ENCODE data around the gene GALNT18. TPM values are rescaled to one million over a fixed set of nuclear protein-coding genes. Genes with fewer than 3 reads are reported as not detected.

The GALNT18 gene
- total and polyA plus RNA-seq, 8 donors = 16.4 to 42.6 (median 23.0) TPM

DNA sequence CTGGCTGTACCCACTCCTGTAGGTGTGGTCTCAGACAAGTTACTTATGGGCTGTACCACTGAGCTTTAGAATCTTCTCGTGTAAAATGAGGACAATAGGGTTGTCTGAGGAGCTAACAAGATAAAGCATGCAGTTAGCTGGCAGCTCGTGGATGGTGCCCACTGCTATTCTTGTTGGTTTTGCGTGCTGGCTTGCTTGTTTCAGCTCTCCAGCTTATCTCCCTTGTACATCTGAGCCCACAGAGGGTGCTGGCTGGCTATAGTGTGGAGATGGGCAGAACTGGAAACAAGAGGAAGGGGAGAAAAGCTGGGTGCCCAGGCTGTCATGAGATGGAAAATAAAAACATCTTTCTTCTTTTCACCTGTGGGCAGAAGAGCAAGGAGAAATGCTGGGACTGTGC is 46.5 kb upstream of the GALNT18 start:
- intact Hi-C loops (cut with DNase I) = no loop called here

DNA sequence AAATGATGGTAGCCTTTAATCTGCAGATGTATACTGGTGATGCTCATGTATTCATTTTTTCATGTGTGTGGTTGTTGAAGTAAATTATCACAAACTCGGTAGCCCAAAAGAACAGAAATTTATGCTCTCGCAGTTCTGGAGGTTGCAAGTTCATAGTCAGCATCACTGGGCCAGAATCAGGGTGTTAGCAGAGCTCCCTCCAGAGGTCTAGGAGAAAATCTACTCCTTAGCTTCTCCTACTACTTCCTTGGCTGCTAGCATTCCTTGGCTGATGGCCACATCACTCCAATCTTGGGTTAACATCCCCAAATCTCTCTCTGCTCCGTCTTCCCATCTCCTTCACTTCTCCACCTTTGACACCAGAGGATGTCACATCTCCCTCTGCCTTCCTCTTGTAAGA is 45.3 kb upstream of the GALNT18 start:
- H3K4me1 ChIP-seq = no peaks in the 10 kb centered on the region
- no peak for DNase-seq
- no peaks in the 10 kb centered on the region for H3K36me3 ChIP-seq
- intact Hi-C loops (cut with DNase I) = no loop called here
- no peak overlapping the region for H3K4me3 ChIP-seq
- no peak for ATAC-seq
- H3K27ac ChIP-seq = no peak overlapping the region
- no peaks in the 10 kb centered on the region for H3K27me3 ChIP-seq
- TF ChIP-seq, protein P1, sequence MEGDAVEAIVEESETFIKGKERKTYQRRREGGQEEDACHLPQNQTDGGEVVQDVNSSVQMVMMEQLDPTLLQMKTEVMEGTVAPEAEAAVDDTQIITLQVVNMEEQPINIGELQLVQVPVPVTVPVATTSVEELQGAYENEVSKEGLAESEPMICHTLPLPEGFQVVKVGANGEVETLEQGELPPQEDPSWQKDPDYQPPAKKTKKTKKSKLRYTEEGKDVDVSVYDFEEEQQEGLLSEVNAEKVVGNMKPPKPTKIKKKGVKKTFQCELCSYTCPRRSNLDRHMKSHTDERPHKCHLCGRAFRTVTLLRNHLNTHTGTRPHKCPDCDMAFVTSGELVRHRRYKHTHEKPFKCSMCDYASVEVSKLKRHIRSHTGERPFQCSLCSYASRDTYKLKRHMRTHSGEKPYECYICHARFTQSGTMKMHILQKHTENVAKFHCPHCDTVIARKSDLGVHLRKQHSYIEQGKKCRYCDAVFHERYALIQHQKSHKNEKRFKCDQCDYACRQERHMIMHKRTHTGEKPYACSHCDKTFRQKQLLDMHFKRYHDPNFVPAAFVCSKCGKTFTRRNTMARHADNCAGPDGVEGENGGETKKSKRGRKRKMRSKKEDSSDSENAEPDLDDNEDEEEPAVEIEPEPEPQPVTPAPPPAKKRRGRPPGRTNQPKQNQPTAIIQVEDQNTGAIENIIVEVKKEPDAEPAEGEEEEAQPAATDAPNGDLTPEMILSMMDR (IDR thresholded peaks at IDR 0.05) = no peak
- no peaks in the 10 kb centered on the region for H3K9me3 ChIP-seq

More for the DNA sequence above, 46.5 kb upstream of the GALNT18 start:
- H3K27ac ChIP-seq = no peak overlapping the region
- no peaks in the 10 kb centered on the region for H3K27me3 ChIP-seq
- H3K4me1 ChIP-seq = no peaks in the 10 kb centered on the region
- TF ChIP-seq, protein P1 (IDR thresholded peaks at IDR 0.05) = no peak
- H3K36me3 ChIP-seq = no peaks in the 10 kb centered on the region
- no peak for ATAC-seq
- no peaks in the 10 kb centered on the region for H3K9me3 ChIP-seq
- no peak overlapping the region for H3K4me3 ChIP-seq
- no peak for DNase-seq

DNA sequence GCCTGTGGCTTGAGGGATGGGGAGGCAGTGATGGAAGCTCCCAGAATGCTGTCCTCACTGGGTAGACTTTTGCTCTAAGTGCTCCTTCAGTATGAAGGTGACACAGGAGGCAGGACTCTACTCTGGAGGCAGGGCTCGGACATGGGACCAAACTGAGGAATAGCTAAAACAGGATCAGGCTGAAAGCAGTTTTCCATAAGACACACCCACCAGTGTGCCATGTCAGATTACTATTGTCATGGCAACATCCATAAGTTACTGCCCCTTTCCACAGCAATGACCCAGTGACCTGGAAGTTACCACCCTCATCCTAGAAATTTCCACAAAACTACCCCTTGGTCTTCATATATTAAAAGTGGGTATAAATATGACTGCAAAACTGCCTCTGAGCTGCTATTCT is 43.6 kb upstream of the GALNT18 start:
- H3K4me1 ChIP-seq = no peaks in the 10 kb centered on the region
- no peaks in the 10 kb centered on the region for H3K36me3 ChIP-seq
- H3K27ac ChIP-seq = no peak overlapping the region
- ATAC-seq = no peak
- no peak for DNase-seq
- intact Hi-C loops (cut with DNase I) = no loop called here
- H3K9me3 ChIP-seq = no peaks in the 10 kb centered on the region
- no peaks in the 10 kb centered on the region for H3K27me3 ChIP-seq
- no peak overlapping the region for H3K4me3 ChIP-seq
- TF ChIP-seq, protein P1 (IDR thresholded peaks at IDR 0.05) = no peak

DNA sequence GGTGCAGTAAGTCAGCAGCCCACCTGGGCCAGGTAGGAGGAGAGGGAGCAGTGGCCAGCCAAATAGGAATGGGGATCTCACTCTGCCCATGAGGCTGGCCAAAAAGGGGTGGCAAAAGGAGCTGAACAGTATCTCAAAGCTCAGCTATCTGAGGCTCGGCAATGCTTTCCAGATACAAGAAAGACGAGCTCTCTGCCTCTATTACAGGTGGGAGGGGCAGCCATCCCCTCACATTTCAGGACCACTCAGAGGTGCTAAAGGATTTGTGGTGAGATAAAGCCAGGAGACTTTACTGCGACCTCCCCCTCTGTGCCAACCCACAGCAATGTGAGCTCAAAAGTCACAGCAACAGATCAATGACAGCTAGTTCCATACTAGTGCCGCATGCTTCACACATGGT is 42.1 kb upstream of the GALNT18 start:
- intact Hi-C loops (cut with DNase I) = no loop called here
- TF ChIP-seq, protein P1 (IDR thresholded peaks at IDR 0.05) = no peak
- no peak for DNase-seq
- H3K27ac ChIP-seq = no peak overlapping the region
- no peaks in the 10 kb centered on the region for H3K4me1 ChIP-seq
- H3K4me3 ChIP-seq = no peak overlapping the region
- no peaks in the 10 kb centered on the region for H3K9me3 ChIP-seq
- no peak for ATAC-seq
- no peaks in the 10 kb centered on the region for H3K36me3 ChIP-seq
- H3K27me3 ChIP-seq = no peaks in the 10 kb centered on the region

DNA sequence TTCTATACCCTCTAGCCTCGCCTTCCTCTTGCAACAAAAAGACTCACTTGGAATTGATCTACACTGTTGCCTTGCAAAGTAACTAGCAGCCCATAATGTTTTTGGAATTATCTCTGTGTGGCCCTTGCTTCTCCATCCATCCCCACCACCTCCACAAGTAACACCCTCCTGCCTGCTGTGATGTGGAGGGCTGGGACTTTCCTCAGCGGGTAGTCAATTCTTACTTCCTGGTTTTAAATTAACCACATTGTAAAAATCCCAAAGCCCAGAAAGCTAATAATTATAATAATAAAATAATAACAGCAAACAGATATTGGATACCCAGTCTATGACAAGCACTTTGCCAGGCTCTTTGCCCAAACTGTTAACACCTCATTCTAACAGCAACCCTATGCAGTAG is 40.8 kb upstream of the GALNT18 start:
- DNase-seq (no peak), ATAC-seq (no peak)
- H3K36me3 ChIP-seq = no peaks in the 10 kb centered on the region
- H3K4me1 ChIP-seq = no peaks in the 10 kb centered on the region
- H3K4me3 ChIP-seq = no peak overlapping the region
- TF ChIP-seq, protein P1 (IDR thresholded peaks at IDR 0.05) = no peak
- intact Hi-C loops (cut with DNase I) = no loop called here
- H3K27ac ChIP-seq = no peak overlapping the region
- no peaks in the 10 kb centered on the region for H3K27me3 ChIP-seq
- no peaks in the 10 kb centered on the region for H3K9me3 ChIP-seq
